Rectal smooth muscle tissue (tissue), 1 donor: ENCODE data around the gene EPS8L1.
"Not testable (repeated sequence)": the region's sequence is repeated elsewhere in the genome, so short reads cannot be mapped to it uniquely, and the experiment has no call there.

Experiments
- H3K27ac ChIP-seq: one replicate; pipeline ENCODE4 v1.7.0; 2013; ENCODE audit warnings: low read depth, low read length, inconsistent platforms
- H3K27me3 ChIP-seq: one replicate; pipeline ENCODE4 v1.7.0; 2013; ENCODE audit warnings: low read length; ENCODE audit not compliant: control insufficient read depth, insufficient read depth
- H3K36me3 ChIP-seq: one replicate; pipeline ENCODE4 v1.7.0; 2013; ENCODE audit warnings: low read length; ENCODE audit not compliant: control insufficient read depth, insufficient read depth
- H3K4me1 ChIP-seq: one replicate; pipeline ENCODE4 v1.7.0; 2013; ENCODE audit warnings: low read length; ENCODE audit not compliant: control insufficient read depth, insufficient read depth
- H3K4me3 ChIP-seq: one replicate; pipeline ENCODE4 v1.7.0; 2013; ENCODE audit warnings: low read length
- H3K9ac ChIP-seq: one replicate; pipeline ENCODE4 v1.7.0; 2013; ENCODE audit warnings: low read length

Gene EPS8L1

DNA sequence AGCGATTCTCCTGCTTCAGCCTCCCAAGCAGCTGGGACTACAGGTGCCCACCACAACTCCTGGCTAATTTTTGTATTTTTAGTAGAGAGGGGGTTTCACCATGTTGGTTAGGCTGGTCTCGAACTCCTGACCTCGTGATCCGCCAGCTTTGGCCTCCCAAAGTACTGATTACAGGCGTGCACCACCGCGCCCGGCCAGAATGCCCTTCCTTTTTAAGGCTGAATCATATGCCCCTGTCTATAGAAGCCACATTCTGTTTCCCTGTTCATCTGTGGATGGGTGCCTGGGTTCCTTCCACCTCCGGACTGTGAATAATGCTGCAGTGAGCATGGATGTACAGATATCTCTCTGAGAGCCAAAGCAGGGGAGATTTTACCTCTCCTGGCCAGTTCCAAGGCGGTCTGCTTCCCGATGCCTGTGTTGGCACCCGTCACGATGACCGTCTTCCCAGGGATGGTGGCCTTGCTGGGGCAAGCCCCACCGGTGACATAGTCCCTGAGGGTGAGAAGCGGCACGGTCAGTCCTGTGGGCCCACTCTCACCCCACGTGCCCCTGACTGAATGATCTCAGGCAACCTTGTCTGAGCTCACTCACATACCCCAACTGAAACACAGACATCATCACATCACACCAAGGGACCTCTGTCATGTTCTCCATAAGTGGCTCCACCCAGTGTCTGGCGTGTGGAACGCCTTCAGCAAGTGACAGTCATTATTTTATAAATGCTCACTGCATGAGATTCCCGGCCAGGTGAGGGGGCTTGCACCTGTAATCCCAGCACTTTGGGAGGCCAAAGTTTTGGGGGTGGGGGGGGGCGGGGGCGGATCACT lies 16.7 kb upstream of the EPS8L1 start:
- Histone ChIP-seq H3K9ac (no peak overlapping the region), H3K4me1 (no peaks in the 10 kb centered on the region), H3K36me3 (peaks cover 19% of the 10 kb centered on the region), H3K27ac (no peak overlapping the region), H3K4me3 (no peak overlapping the region), H3K27me3 (no peaks in the 10 kb centered on the region)

DNA sequence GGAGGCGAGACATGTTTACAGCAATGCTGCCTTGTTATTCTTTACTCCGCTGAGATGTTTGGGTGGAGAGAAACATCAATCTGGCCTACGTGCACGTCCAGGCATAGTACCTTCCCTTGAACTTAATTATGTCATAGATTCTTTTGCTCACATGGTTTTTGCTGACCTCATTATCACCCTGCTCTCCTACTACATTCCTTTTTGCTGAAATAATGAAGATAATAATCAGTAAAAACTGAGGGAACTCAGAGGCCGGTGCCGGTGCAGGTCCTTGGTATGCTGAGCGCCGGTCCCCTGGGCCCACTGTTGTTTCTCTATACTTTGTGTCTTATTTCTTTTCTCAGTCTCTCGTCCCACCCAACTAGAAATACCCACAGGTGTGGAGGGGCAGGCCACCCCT lies 15.4 kb upstream of the EPS8L1 start:
- H3K36me3 ChIP-seq, result peaks cover 19% of the 10 kb centered on the region
- not testable (repeated sequence) for H3K4me3 ChIP-seq, H3K27ac ChIP-seq, H3K4me1 ChIP-seq, H3K9ac ChIP-seq, H3K27me3 ChIP-seq

DNA sequence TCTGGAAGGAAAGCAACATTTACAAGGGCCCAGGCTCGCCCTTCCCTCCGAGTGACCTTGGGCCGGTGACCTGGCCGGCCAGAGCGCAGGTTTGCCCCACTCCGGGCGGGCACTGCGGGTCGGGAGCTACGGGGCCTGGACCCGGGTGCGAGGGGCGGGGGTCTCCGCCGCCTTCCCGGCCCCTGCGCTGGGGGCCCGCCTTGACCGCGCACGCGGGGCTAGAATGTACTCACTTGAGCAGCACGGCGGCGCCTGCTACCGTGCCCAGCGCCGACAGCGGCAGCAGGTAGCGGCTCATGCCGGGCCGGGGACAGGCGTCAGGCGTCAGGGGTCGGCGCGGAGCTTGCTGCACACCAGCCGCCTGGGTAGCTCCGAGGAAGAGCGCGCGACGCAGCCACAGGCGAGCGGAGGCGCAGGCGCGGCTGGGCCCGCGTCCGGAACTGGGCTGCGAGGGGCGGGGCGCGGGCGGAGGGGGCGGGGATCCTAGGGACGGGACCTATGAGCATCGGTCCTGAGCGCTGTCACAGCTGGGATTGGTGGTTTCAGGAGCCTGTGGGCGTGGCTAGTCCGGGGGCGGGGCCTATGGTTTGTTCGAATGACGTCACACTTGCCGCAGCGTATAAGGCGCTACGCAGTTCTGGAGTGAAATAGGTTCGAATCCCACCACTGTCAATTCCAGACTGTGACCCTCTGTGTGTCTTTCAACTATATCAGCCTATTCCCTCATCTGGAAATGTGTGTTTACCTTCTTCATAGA lies 12.8 kb upstream of the EPS8L1 start, which contains the start of gene RDH13:
TSS of gene RDH13 (minus strand) at position 414 of the 757 bp plus-strand sequence. CDS start at position 298, 116 bp downstream.
- Histone ChIP-seq H3K27ac (peak within 1 kb of the TSS; percentile 43), H3K27me3 (peaks cover 3% of the 10 kb centered on the region), H3K4me1 (no peaks in the 10 kb centered on the region), H3K36me3 (peaks cover 8% of the 10 kb centered on the region), H3K9ac (peak within 1 kb of the TSS; percentile 16), H3K4me3 (peak within 1 kb of the TSS; percentile 68)

DNA sequence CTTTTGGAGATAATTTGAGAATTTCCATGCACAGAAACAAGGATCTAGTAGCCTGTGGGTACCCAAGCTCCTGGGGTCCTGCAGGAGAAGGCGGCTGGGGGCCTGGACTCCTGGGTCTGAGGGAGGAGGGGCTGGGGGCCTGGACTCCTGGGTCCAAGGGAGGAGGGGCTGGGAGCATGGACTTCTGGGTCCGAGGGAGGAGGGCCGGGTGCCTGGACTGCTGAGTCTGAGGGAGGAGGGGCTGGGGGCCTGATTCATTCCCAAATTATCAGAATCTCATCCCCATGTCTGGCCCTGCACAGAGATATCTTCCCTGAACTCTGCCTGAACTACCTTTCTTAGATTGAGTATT lies 12.2 kb upstream of the EPS8L1 start:
- Histone ChIP-seq H3K9ac (no peak overlapping the region), H3K27ac (peak overlapping the region; percentile 43)

DNA sequence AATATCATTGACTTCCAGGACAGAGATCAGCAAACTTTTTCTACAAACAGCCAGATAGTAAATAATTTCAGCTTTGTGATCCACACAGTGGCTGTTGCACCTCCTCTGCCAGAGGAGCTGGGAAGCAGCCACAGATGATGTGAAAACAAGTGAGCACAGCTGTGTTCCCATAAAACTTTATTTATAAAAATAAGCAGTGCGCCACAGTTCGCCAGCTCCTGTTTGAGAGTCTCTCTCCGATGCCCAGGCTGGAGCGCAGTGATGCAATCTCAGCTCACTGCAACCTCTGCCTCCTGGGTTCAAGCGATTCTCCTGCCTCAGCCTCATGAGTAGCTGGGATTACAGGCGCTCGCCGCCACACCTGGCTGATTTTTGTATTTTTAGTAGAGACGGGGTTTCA lies 10.2 kb upstream of the EPS8L1 start:
- peaks cover 18% of the 10 kb centered on the region for H3K27me3 ChIP-seq
- H3K27ac ChIP-seq, H3K36me3 ChIP-seq, H3K9ac ChIP-seq, H3K4me1 ChIP-seq, H3K4me3 ChIP-seq: not testable (repeated sequence)

More for the DNA sequence above, 12.2 kb upstream of the EPS8L1 start:
- peaks cover 3% of the 10 kb centered on the region for H3K27me3 ChIP-seq
- H3K4me1 ChIP-seq, result no peaks in the 10 kb centered on the region
- H3K4me3 ChIP-seq, result peak overlapping the region; percentile 43
- H3K36me3 ChIP-seq, result peaks cover 5% of the 10 kb centered on the region

DNA sequence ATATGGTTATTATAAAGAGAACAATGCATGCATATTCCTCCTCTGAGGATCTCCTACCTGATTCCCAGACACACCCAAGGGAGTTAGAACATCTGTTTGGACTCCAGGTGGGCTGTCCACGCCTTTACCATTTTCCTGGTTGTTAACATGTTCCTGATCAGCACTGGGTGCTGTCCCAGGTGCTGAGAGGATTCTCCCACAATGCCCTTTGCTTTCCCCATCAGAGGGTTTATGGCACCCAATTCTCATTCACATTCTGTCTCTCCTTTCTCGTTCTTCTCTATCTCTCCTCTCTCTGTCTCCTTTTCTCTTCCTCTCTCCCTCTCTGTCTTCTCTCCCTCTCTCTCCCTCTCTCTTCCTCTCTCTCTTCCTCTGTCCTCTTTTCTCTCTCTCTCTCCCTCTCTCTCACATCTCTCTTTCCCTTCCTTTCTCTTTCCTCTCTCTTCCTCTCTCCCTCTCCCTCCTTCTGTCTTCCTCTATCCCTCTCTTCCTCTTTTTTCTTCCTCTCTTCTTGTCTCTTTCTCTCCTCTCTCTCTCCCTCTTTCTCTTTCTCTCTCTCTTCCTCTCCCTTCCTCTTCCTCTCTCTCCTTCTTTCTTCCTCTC lies 9.5 kb upstream of the EPS8L1 start:
- Histone ChIP-seq H3K27me3 (peaks cover 21% of the 10 kb centered on the region), H3K27ac (no peak overlapping the region), H3K4me1 (no peaks in the 10 kb centered on the region), H3K9ac (no peak overlapping the region), H3K36me3 (no peaks in the 10 kb centered on the region), H3K4me3 (no peak overlapping the region)

DNA sequence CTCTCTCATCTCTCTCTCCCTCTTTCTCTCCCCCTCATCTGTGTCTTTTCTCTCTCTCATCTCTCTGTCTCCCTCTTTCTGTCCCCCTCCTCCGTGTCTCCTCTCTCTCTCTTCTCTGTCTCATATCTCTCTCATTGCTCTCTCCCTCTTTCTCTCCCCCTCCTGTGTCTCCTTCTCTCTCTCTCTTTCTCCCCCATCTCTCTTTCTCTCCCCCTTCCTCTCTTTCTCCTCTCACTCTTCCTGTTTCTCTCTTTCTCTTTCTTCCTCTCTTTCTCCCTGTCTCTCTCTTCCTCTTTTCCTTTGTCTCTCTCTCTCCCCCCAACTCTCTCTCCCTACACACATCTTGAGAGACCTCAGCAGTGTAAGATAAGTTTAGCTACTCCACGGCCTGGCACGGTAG lies 7.8 kb upstream of the EPS8L1 start:
- H3K9ac ChIP-seq, result no peak overlapping the region
- H3K27me3 ChIP-seq, result peaks cover 24% of the 10 kb centered on the region
- H3K27ac ChIP-seq, result no peak overlapping the region

DNA sequence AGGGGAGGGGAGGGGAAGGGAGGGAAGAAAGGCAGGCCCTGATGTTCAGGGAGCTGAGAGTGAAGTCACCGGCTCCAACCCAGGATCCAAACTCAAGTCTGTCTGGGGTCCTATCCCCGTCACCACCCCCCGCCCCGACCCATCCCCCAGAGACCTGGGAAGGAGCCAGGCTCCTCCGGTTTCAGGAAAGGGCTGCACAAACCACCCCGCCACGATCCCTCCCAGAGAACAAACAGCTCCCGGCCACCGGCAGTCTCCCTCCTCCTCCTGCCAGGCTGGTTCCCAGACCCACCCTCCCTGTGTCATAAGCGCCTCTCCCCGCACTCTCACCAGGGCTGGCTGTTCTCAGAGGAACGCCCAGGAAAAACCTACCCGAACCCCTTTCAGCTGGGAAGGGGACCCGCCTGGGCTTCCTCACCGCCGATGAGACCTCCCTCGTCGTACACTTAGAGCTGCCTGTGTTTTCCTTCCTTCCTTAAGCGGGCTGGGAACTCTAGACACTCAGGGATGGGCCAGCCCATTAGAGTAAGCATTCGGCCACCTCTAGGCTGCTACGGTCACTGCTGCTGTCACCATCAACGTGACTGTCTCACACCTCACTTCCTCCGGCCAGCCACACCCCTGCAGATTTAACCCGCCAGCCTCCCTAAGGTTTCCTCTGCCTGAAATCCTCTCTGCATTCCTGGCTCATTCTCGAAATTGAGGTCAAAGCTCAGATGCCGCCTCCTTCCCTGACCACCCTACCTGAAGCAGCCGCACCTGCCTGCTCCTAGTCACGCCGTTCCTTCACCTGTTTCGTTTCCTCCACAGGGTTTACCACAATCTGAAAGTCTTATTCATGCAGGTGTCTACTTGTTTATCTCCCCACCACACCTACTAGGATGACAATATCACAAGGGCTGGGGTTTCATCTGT lies 6.5 kb upstream of the EPS8L1 start:
- Histone ChIP-seq H3K27ac (no peak overlapping the region), H3K36me3 (no peaks in the 10 kb centered on the region), H3K4me3 (peak overlapping the region; percentile 17), H3K9ac (no peak overlapping the region), H3K27me3 (peaks cover 24% of the 10 kb centered on the region), H3K4me1 (no peaks in the 10 kb centered on the region)

More for the DNA sequence above, 7.8 kb upstream of the EPS8L1 start:
- H3K36me3 ChIP-seq, result no peaks in the 10 kb centered on the region
- H3K4me1 ChIP-seq, result no peaks in the 10 kb centered on the region
- H3K4me3 ChIP-seq, result no peak overlapping the region

DNA sequence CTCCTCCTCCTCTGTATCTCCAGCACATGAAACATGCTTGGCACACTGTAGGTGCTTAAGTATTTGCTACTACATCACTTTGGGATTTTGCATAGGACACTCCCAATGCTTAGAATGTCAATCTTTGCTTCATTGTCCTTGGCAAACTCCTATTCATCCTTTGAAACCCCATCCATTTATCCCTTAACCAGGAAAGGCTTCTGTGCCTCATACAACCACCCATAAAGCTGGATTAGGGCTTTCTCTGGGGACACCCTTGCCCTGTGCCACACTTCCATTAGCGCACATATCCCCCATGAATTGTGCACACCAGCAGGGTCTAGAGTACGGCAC lies 5.8 kb upstream of the EPS8L1 start:
- no peak overlapping the region for H3K27ac ChIP-seq
- H3K4me1 ChIP-seq, result no peaks in the 10 kb centered on the region
- H3K36me3 ChIP-seq, result no peaks in the 10 kb centered on the region
- peaks cover 24% of the 10 kb centered on the region for H3K27me3 ChIP-seq
- no peak overlapping the region for H3K9ac ChIP-seq
- H3K4me3 ChIP-seq, result peak overlapping the region; percentile 17

DNA sequence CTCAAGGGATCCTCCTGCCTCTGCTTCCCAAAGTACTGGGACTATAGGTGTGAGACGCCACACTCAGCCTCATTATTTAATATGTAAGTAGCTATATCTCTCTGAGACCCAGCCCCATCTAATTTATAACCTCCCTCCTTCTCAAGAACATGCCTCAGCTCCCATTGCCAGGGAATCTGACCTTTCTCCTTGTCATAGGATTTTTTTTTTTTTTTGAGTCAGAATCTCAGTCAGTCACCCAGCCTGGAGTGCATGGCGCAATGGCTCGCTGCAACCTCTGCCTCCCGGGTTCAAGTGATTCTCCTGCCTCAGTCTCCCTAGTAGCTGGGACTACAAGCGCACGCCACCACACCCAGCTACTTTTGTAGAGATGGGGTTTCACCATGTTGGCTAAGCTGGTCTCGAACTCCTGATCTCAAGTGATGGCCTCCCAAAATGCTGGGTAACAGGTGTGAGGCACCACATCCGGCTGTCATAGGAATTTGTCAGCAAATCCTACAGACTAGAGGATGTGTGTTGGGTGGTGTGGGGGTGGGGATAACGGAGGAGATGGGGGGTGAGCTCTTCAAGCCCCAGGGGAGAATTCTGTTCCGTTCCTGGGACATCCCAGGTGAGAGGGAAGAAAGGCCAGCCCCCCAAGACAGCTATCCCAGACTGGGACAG lies 5.1 kb upstream of the EPS8L1 start:
- Histone ChIP-seq H3K9ac (no peak overlapping the region), H3K36me3 (no peaks in the 10 kb centered on the region), H3K27me3 (peaks cover 25% of the 10 kb centered on the region), H3K27ac (no peak overlapping the region), H3K4me3 (no peak overlapping the region), H3K4me1 (no peaks in the 10 kb centered on the region)

DNA sequence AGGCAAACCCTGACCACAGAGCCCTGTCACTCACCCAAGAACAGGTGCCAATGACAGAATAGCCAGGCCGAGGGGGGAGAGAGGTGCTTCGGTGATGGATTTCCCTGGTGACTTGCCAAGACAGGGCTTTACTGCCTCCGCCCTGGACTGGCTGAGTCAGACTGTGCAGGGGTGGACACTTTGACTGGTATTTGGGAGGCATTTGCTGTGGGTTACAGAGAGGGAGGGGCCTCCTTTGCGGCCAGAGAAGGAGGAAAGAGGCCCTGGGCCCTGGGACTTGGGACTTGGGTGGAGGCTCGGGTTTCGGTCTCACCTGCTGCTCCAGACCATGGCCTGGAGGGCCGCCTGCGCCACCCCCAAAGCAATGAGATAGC lies 4.6 kb upstream of the EPS8L1 start:
- no peak overlapping the region for H3K4me3 ChIP-seq
- H3K4me1 ChIP-seq, result no peaks in the 10 kb centered on the region
- no peaks in the 10 kb centered on the region for H3K36me3 ChIP-seq
- no peak overlapping the region for H3K9ac ChIP-seq
- no peak overlapping the region for H3K27ac ChIP-seq
- peaks cover 25% of the 10 kb centered on the region for H3K27me3 ChIP-seq
